ENCODE data around the gene CATSPER3.

CATSPER3 gene

DNA sequence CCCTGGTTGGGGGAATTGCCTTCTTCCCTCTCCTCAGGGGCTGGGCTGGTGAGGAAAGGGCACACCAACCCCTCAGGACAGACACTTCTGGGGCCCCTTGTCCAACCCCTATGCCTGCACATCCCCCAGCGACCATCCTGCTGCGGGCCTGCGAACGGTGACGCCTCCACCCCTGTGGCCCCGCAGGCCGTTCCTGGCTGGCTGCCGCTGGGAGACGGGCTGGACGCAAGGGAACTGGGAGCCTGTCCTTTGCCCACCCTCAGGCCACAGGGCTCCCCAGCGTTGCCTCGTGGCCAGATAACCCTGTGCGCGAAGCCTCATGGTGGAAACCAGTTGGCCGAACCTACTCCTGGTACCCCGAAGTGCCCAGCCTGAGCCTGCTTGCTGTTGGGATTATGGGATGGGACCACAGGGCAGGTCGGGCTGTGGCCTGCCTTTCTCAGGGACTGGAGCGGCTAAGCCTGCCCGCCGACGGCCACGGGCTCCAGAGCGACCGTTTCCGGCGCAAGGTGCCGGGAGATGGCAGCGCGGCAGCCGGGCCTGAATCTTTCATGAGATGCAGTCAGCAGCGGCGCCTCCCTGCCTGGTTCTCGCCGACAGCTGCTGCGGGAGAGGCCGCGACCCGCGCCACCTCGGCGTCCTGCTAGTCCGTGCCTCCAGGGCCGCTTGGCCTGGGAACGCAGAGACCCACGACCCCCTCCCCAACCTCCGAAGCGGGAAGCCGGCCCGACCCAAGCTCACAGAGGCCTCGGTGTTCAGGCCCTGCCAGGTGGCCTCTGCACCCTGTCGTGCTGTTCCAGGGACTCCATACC lies 72.8 kb downstream of the CATSPER3 start:
- DNase-seq (ENCODE audit: low read depth in 1 of 2, low spot score in 1 of 2): no peak

GRCh38 chr5:135041145-135041587 lies 73.5 kb downstream of the CATSPER3 start:
- DNase-seq (ENCODE audit: low read depth in 1 of 2, low spot score in 1 of 2): no peak

DNA sequence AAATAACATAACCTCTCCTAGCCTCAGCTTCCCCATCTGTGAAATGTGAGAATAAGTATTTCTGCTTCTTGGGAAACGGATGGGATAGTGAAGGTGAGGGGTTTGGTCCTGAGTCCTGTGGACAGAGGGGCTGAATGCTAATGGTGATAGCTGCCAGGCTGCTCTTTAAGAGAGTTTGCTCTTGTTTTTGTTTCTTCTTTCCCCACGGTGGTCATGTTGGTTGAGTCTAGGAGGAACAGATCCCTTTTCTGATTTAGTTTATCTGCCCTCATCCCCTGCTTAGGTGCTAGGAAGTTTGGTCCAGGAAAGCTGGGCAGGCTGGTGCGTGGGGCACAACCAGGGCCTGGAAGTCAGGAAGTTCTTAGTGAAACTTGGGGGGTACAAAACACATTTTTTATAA lies 74.0 kb downstream of the CATSPER3 start:
- no peak for DNase-seq (ENCODE audit: low read depth in 1 of 2, low spot score in 1 of 2)

DNA sequence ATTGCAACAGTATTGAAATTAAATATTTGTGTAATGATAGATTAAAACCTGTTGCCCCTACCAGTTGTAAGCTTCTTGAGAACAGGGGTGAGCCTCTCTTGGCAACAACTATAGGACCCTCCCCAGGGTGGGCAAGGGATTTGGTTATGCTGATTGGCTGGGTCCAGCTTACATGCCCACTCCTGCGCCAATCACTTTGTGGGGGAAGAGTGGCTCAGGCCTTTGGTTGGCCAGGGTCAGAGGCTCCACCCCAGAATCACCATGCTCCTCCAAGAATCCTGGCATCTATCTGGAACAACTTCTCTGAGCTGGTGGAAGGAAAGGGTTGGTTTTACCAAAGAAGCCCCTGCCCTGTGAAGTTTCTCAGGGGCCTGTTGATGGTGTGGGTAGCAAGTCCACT lies 74.9 kb downstream of the CATSPER3 start:
- DNase-seq (ENCODE audit: low read depth in 1 of 2, low spot score in 1 of 2): no peak

DNA sequence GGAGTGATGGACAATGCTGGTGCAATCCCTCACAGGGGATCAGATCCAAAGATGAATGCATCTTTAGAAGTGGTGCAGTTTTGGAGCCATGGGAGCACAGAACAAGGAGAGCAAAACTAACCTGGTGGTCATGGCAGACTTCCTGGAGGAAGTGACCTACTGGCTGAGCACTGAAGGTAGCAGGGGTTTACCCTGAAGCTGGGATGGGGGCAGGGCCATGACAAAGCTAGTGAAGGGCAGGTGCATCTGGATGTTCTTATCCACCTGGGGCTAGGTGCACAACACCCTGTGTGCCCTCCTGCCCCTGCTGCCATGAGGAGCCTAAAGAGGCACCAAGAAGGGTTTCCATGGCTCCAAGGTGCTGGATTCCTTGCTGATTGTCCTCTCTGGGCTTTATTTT lies 77.8 kb downstream of the CATSPER3 start:
- DNase-seq (ENCODE audit: low read depth in 1 of 2, low spot score in 1 of 2): no peak

DNA sequence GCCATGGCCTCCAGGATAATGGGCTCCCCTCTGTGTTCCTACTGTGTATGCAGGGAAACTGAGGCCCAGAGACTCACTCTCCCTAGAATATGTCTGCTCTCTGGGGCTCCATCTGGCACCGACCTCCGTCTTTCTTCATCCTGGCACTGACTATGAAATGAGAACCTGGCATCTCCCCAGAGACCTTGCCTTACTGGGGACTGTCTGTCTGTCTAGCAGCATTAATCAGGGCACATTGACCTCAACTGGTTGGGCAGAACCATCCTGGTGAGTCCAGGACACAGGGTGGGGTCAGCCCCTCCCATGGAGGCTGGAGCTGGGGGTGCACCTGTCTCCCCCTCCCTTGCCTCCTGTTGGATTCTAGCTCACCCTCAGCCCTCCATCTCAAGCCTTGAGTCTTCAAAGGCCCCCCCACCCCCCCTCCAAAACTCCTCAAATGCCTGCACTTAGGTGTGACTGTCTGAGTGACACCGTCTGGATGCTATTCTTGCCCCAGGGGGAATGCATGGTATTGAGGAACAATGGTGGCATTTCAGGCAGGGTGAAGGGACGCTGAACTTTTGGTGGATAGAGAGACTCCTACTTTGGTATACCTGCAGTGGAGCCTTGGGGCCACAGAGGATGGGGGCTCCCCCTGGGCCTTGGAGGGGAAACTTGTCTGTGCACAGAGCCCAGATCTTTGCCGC lies 79.1 kb downstream of the CATSPER3 start:
- no peak for DNase-seq (ENCODE audit: low read depth in 1 of 2, low spot score in 1 of 2)

GRCh38 chr5:135047347-135047695 lies 79.6 kb downstream of the CATSPER3 start:
- no peak for DNase-seq (ENCODE audit: low read depth in 1 of 2, low spot score in 1 of 2)

DNA sequence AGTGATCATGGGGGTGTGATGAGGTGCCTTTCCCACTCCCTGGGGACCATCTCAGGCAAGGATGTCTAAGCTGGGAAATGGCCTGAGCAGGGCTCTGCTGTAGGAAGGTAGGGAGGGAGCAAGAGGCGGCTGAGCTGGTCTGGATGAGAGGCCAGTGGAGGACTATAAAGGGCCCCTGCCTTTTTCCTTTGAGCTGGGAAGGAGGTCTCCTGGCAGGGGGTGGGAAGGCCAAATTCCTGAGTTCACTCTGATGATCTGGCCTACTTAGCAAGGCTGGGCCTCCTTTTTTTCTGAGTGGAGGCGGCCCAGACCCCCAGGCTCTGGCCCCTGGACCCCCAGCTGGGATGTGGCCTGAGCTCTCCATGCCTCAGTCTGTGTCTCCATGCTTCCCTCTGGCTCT lies 80.6 kb downstream of the CATSPER3 start:
- DNase-seq (ENCODE audit: low read depth in 1 of 2, low spot score in 1 of 2): no peak

DNA sequence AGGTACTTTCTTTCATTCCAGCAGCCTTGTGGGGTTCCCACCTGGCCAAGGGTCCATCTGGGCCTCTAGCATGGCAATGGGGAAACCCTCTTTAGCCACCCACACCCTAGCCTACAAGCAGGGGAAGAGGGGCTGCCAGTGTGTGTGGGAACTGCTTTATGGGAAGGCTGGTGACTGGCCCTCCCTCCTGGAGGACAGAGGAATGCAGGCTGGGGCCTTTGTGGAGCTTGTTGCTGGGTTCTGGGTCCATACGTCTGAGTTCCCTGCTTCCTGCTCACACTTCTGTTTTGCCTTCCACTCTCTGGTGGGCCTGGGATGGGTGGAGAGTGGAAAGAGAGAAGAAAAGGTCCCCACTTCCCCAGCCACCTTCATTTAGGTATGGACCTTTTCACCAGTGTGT lies 81.2 kb downstream of the CATSPER3 start:
- no peak for DNase-seq (ENCODE audit: low read depth in 1 of 2, low spot score in 1 of 2)

- DNase-seq (ENCODE audit: low read depth in 1 of 2, low spot score in 1 of 2): no peak
Observed at GRCh38 chr5:135050244-135050767, 82.6 kb downstream of the CATSPER3 start.

GRCh38 chr5:135051399-135051798 lies 83.7 kb downstream of the CATSPER3 start:
- no peak for DNase-seq (ENCODE audit: low read depth in 1 of 2, low spot score in 1 of 2)

GRCh38 chr5:135051872-135052271 lies 84.2 kb downstream of the CATSPER3 start:
- DNase-seq (ENCODE audit: low read depth in 1 of 2, low spot score in 1 of 2): no peak

- DNase-seq (ENCODE audit: low read depth in 1 of 2, low spot score in 1 of 2): no peak
Observed at GRCh38 chr5:135052511-135053145, 84.9 kb downstream of the CATSPER3 start.

GRCh38 chr5:135053278-135053677 lies 85.6 kb downstream of the CATSPER3 start:
- no peak for DNase-seq (ENCODE audit: low read depth in 1 of 2, low spot score in 1 of 2)

- no peak for DNase-seq (ENCODE audit: low read depth in 1 of 2, low spot score in 1 of 2)
Observed at GRCh38 chr5:135053989-135054388, 86.3 kb downstream of the CATSPER3 start.

GRCh38 chr5:135054546-135054945 lies 86.8 kb downstream of the CATSPER3 start:
- DNase-seq (ENCODE audit: low read depth in 1 of 2, low spot score in 1 of 2): no peak

DNA sequence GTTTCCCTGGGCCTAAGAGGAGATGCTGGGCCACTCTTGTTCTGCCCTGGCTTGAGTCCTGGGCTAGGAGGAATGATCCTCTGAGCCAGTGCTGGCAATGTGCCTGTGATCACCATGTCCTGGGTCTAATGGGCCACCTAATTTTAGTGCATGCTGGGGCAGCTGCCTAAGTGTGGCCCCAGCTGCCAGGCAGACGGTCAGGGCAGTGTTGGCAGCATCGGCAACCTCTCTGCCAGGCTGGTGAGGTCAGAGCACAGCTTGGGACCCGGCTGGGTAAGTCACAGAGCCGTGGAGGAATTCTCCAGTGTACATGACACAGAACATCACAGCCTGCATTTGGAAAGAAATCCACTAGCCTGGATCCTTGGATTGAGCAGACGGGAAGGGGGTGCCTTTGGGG lies 87.7 kb downstream of the CATSPER3 start:
- DNase-seq (ENCODE audit: low read depth in 1 of 2, low spot score in 1 of 2): no peak

- DNase-seq (ENCODE audit: low read depth in 1 of 2, low spot score in 1 of 2): no peak
Observed at GRCh38 chr5:135056316-135057030, 88.8 kb downstream of the CATSPER3 start.

DNA sequence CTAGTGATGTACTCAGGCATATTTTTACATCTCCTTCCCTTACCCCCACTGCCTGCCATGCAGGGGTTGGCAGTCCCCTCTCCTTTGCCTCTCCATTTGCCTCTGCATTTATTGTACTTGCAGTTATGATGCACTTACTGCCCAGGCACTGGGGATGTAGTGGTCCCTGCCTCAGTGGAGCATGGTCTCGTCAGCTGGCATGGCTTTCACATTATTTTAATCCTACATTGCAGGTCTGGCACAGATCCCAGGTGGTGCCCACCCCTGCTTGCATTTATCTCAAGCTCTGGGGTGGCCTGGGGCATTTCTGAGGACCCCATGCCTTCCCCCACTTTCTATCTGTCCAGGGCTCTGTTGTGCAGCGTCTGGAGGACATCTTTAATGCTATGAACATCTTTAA lies 89.5 kb downstream of the CATSPER3 start:
- no peak for DNase-seq (ENCODE audit: low read depth in 1 of 2, low spot score in 1 of 2)

GRCh38 chr5:135058331-135058732 lies 90.6 kb downstream of the CATSPER3 start:
- no peak for DNase-seq (ENCODE audit: low read depth in 1 of 2, low spot score in 1 of 2)

Measured in activated CD4-positive, alpha-beta T cell treated with anti-CD3 and anti-CD28 coated beads, Interleukin-2, amount 50 U/mL, for 24 hours (primary cell).